ENCODE results near the gene IRF5.

IRF5 gene, protein sequence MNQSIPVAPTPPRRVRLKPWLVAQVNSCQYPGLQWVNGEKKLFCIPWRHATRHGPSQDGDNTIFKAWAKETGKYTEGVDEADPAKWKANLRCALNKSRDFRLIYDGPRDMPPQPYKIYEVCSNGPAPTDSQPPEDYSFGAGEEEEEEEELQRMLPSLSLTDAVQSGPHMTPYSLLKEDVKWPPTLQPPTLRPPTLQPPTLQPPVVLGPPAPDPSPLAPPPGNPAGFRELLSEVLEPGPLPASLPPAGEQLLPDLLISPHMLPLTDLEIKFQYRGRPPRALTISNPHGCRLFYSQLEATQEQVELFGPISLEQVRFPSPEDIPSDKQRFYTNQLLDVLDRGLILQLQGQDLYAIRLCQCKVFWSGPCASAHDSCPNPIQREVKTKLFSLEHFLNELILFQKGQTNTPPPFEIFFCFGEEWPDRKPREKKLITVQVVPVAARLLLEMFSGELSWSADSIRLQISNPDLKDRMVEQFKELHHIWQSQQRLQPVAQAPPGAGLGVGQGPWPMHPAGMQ

DNA sequence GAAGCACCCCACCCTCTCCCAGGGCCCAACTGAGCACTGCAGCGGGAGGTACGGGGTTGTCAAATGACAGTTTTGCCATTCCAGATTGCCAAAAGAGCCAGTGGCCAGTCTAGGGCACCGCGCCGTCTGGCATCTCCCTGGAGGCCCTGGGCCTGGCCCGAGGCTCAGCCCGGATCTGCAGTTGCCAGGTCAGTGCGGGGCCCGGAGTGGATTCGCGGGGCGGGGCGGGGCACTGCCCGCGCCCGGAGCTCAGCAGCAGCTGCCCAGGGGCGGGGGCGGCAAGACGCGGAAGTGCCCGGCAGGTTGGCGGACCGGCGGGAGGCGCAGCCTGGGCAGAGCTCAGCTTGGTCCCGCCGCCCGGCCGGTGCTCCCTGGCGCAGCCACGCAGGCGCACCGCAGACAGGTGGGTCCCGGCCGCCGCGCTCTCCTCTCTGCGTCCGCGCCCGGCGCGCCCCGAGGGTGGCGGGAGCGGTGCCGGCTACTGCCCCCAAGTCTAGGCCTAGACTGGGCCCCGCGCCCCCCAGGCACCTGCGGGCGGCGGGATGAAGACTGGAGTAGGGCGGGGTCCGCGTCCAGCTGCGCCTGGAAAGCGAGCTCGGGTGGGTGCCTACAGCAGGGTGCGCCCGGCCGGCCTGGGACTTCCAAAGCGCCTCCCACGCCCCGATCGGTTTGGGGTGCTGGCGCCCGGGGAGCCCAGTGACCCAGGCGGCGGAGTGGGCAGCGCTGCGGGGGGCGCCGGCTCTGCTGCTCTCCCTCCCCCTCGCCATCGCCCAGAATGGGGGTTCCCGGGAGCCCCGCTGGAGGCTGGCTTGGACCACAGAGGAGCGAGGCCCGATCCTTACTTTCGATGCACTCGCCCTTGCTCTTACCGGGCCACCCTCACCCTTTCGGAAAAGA is at the start of gene IRF5:
TSS of gene IRF5 (plus strand) at position 281 of the 897 bp plus-strand sequence. CDS start 4,155 bp downstream, outside the sequence.
- peak within 1 kb of the TSS; percentile 42 for H3K4me3 ChIP-seq (ENCODE audit: low read depth, low read length)
- DNase-seq (ENCODE audit: low read depth) = no peak

DNA sequence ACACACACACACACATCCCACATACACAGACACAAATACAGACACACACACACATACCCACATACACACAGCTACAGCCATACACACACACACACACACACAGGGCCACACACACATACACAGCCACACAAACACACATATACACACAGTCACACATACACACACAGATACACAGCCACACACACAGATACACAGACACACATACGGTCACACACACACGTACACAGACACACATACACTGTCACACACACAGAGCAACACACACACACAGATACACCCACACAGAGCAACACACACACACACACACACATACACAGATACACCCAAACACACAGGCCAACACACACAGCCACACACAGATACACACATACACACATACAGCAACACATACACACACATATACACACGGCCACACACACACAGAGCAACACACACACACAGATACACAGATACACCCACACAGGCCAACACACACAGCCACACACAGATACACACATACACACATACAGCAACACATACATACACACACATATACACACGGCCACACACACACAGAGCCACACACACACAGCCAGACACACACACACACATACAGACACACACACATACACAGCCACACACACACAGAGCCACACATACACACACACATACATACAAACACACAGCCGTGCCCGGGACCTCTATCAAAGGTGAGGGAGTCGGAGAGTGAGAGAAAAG is 49.5 kb upstream of the IRF5 start:
- no peak overlapping the region for H3K4me3 ChIP-seq (ENCODE audit: low read depth, low read length)
- no peak for DNase-seq (ENCODE audit: low read depth)

DNA sequence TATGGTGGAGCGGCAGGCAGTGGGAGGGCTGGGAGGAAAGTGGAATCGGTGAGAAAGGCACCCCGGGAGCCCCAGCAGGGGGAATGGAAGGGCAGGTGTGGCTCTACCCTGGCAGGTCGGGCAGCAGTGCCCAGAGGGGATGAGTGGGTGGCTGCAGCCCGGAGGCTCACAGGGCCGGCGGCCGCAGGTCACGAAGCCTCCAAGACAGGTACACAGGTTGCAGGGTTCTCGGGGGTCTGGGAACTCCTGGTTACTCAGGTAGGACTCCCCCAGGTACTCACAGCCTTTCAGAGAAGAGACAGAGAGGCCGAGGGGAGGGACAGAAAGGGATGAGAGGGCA is 49.0 kb upstream of the IRF5 start:
- H3K4me3 ChIP-seq (ENCODE audit: low read depth, low read length) = no peak overlapping the region
- no peak for DNase-seq (ENCODE audit: low read depth)

DNA sequence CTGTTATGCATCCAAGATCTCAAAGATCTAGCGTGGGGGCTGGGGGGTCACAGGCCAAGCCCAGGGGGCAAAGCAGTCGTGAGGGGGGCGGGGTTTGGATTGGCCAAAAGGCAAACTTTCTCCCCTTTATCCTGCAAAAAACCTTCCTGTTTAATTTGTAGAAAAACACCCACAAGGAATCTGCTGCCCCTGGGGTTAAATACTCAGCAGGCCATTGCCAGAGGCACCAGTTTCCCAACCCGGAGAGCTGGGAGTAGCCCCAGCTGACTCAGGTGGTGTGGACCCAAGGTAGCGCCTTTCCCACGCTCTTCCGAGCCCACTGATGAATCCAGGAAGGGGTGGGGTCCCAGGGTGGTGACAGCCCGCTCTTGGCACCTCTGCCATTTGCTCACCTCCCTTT is 48.6 kb upstream of the IRF5 start:
- no peak overlapping the region for H3K4me3 ChIP-seq (ENCODE audit: low read depth, low read length)
- no peak for DNase-seq (ENCODE audit: low read depth)

DNA sequence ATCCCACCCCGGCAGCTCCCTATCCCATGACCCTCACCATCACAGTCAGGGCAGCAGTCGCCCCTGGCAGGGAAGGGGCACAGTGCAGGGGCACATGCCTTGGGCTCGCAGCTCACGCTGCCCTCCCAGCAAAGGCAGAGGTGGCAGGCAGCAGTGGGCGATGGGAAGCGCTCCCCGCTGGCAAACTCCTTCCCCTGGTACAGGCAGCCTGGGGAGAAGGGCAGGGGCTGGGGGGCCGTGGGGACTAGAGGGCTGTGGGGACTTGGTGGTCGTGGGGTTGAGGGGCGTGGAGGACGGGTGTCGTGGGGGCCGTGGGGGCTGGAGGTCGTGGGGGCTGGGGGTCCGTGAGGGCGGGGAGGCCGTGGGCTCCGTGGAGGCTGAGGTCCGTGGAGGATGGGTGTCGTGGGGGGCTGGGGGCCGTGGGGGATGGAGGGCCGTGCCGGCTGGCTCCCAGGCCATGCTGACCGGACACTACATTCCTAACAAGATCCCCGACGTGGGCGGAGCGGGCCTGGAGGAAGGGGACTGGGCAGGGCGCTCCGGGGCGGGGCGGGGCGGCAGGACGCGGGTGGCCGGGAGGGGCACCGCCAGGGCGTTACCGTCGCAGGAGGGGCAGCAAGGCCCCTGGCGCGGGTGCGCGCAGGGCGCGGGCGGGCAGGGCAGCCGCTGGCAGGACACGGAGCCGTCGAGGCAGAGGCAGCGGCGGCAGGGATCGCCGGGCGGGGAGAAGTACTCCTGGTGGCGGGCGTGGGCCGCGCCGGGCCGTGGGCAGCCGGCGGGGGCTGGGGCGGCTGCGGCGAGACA is 47.2 kb upstream of the IRF5 start:
- H3K4me3 ChIP-seq (ENCODE audit: low read depth, low read length) = no peak overlapping the region
- DNase-seq (ENCODE audit: low read depth) = no peak

DNA sequence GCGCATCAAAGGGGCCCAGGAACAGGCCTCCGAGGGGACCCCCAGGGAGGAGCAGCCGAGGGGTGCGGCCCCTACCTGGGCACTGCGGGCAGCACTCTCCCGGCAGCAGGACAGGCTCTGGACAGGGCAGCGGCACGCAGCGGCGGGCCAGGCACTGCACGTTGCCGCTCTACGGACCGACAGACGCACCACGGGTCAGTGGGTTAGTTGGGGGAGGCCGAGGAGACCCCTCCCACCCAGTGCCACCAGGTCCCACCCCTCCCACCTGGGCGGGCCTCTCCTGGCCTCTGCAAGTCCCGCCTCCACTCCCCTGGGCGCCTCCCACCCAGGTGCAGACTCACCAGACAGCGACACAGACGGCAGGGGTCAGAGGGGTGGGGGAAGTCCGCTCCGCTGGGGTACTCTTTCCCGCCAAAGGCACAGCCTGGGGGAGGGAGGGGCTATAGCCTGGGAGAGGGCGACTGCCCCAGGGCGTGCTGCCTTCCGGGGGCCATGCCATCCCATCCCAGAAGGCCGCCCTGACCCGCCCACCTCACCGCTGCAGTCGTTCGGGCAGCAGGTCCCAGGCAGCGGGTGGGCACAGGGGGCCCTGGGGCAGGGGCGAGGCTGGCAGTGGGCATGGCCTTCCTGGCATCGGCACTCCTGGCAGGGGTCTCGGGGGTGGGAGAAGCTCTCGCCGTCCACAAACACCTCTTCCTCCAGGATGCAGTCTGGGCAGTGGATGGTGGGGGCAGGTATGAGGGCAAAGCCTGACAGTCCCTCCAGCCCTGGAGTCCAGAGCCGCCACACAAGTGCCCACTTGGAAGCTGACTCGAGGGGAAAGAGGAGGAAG is 46.4 kb upstream of the IRF5 start:
- DNase-seq (ENCODE audit: low read depth) = no peak
- H3K4me3 ChIP-seq (ENCODE audit: low read depth, low read length) = no peak overlapping the region

DNA sequence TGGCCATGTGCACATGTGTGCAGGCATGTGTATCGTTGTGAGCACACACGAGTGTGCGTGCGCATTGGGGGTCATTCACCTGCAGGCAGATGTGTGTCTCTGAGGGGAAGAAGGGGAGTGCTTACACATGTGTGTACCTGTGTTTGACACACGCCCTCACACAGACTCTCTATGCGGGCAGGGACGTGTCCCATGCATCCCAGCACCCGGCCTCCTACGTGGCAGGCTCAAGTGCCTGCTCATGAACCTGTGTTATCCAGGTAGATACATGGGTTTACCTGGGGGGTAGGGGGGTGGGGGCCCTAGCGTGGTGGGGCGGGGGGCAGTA is 45.8 kb upstream of the IRF5 start:
- no peak for DNase-seq (ENCODE audit: low read depth)
- H3K4me3 ChIP-seq (ENCODE audit: low read depth, low read length) = no peak overlapping the region

DNA sequence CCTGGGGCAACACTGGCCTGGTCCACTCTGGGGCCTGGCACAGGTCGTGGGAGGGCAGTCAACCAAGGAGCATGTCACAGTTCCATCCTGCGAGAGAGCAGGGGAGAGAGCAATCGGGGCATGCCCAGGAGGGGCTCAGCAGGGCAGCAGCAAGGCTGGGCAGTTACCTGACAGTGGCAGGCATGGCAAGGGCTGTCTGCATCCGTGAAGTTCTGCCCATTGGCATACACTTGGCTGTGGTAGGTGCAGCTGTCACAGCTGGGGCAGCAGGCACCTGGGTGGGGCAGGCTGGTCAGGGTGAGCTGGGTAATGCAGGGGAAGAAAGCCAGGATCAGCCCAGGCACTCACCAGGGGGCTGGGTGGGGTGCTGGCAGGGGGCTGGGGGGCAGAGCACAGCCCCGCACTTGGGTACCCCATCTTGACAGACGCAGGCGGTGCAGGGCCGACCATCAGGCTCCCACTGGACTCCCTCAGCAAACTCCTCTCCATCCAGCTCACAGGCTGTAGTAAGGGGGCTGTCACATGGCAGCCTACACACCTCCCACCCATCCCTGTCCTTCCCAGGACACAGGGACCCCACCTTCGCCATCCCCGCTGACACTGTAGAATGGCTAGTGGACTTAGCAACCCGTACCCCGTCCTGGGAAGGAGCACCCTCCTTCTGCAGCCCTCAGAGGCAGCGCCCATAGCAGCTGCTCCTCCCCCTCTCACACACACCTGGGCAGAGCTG is 45.0 kb upstream of the IRF5 start:
- DNase-seq (ENCODE audit: low read depth) = no peak
- no peak overlapping the region for H3K4me3 ChIP-seq (ENCODE audit: low read depth, low read length)

DNA sequence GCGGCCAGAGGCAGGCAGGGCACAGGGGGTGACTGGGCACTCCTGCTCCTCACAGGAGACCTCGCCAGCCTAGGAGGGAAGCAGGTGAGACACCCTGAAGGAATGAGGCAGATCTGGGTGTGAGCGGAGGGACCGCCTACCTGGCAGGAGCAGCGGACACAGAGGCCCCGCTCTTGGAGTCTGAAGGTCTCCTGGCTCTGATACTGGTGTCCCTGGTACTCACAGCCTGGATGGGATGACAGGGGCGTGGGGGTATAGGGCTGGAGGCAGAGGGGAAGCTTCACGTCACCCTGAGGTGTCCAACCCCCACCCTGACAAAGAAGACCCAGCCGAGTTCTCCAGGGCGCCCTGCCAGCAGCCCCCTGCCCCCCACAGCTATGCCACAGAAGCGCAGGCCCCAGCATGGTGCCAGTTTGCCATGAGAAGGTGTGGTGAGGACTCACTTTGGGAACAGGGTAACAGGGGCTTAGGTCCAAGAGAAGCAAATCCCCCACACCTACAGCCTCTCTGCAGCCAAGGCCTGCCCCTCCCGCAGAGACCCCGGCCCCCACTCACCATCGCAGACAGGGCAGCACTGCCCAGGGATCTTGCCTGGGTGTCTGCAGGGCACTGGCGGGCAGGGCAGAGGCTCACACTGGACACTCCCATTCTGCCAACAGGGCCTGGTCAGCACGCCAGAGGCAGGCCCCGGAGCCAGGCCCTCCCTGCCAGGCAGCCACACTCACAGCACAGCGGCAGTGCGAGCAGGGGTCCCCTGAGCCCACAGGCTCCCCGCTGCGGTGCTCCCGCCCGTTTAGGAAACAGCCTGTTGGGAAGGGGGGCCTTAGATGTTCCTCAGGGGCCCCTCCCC is 44.3 kb upstream of the IRF5 start:
- no peak overlapping the region for H3K4me3 ChIP-seq (ENCODE audit: low read depth, low read length)
- no peak for DNase-seq (ENCODE audit: low read depth)

DNA sequence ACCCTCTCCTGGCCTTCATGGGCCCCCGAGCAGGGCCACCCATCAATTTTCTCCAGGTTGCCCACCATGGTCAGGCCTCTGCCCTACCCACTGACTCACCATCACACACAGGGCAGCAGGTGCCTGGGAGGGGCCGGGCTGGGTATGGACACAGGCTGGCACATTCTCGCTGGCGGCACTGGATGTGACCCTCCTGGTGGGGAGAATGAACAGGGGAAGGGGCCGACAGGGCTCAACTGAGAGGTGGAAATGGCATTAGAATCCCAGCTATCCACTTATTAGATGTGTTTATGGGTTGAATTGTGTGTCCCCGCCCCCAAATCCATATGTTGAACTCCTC is 43.7 kb upstream of the IRF5 start:
- H3K4me3 ChIP-seq (ENCODE audit: low read depth, low read length) = no peak overlapping the region
- no peak for DNase-seq (ENCODE audit: low read depth)

DNA sequence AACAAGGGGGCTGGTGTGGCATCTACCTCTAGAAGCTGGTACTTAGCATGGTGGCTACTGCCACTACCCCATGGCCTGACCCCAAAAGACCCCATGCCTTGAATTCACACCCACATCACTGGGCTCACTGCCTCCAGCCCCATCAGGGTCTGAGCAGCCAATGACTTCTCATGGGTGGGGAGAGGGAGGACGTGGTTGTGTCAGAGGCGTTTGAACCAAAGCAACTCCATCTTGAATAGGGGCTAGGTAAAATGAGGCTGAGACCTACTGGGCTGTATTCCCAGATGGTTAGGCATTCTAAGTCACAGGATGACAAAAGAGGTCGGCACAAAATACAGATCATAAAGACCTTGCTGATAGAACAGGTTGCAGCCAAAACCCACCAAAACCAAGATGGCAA is 42.4 kb upstream of the IRF5 start:
- DNase-seq (ENCODE audit: low read depth) = no peak
- no peak overlapping the region for H3K4me3 ChIP-seq (ENCODE audit: low read depth, low read length)

DNA sequence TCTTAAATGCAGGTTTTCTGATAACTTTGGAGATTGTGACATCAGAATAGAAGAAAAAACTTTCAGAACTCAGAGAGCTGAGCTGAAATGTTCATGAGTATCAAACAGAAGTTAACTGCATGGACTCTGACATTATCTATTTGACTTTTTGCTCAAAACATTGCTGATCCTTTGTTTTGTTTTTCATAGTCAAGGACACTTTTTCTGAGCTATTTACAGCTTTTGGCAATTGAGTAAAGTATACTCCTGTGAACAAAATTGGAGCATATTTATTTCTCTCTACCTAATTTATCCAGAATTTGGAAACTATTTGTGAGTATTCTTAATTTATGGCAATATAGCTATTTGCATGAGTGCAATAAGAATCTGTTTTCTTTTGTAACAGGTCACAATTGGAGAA is 38.3 kb upstream of the IRF5 start:
- DNase-seq (ENCODE audit: low read depth) = no peak
- no peak overlapping the region for H3K4me3 ChIP-seq (ENCODE audit: low read depth, low read length)

DNA sequence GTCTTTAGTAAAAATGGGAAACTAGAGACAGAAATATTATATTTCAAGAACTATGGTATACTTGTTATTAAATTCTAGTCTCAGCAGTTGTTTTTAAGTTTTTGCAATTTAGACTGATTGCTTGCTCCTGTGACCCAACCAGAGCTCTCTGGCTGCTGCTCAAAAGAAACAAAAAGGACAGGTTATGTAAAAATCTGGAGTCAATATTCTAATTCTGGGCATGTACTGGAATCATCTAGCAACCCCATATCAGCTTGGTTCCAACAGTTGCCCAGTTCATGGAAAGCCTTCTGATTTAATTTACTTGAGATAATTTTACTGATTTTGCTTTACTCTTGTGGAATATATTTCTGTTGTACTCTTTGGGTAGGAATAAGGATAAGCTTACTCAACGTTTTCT is 37.5 kb upstream of the IRF5 start:
- no peak overlapping the region for H3K4me3 ChIP-seq (ENCODE audit: low read depth, low read length)
- DNase-seq (ENCODE audit: low read depth) = no peak

DNA sequence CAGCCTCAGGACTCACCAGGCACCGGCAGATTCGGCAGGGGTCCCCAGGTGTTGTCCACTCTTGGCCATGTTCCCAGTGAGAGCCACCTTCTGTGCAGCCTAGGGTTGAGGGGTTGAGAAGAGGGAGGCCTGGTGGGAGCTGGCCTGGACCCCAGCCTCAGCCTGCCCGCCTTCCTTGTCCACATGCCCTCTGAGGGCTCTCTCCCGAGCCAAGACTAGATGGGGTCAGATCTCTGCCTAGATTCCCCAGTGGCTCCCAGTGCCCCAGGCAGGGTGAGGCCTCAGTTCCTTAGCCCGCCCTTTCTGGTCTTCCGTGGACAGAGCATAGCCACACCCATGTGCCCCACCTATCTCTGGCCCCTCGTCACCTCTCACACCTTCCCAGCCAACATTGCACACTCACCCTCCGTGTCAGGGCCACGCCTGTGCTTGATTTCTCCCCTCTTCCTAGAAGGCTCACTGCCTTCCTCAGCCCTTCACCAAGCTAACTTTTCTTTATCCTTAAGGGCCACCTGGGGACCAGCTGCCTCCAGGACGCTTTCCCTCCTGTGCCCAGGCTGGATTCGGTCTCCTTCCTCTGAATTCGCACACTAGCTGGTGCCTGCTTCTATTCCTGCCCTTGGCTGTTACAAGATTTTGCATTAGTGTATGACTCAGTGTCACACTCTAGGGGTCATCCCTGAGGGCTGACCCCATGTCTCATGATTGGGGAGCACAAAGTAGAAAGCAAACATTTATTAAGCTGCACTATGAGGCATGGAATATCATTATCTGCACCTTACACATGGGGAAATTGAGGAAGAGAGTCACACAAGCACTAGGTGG is 34.8 kb upstream of the IRF5 start:
- DNase-seq (ENCODE audit: low read depth) = no peak
- H3K4me3 ChIP-seq (ENCODE audit: low read depth, low read length) = no peak overlapping the region

DNA sequence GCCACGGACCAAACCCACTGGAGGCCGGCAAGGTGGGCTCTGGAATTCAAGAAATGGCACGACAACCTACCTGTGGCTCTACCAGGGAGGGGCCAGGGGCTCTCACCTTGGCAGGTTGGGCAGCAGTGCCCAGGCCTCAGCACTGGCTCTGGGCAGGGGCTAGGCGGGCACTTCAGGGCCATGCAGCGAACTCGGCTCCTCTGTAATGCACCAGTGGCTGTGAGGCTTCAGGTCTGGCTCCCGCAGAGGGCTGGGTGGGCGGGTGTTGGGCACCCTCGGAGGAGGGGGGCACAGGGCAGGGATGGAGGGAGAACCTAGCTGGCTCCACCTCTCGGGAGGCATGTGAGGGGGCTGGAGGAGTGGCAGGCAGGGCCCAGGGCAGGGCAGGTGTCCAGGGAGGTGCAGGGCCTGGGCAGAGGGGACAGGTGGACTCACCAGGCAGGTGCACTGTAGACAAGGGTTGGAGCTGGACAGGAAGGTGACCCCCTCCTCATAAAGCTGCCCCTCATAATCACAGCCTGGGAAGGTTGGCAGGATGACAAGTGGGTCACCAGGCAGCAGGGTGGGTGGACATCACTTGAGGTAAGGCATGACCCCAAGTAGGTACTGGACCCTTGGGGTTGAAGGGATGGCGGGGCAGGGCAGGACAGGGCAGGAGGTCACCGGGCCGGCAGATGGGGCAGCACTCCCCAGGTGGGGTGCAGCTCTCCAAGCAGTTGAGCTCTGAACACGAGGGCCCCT is 33.9 kb upstream of the IRF5 start:
- DNase-seq (ENCODE audit: low read depth) = no peak

More for the DNA sequence above, 33.9 kb upstream of the IRF5 start:
- H3K4me3 ChIP-seq (ENCODE audit: low read depth, low read length) = no peak overlapping the region
